Medulla oblongata (tissue), 1 donor: Measurements from ENCODE around the gene RASAL2.
A peak's percentile ranks its signal among the peaks of the same experiment; 100 is the strongest.
"Not testable (repeated sequence)": the region's sequence is repeated elsewhere in the genome, so short reads cannot be mapped to it uniquely, and the experiment has no call there.

Experiments used
- DNase-seq: peaks from one replicate; pipeline ENCODE4 v3.0.0-alpha.2; 2015; ENCODE audit errors: extremely low spot score

The RASAL2 gene

GRCh38 chr1:178342745-178343144 is 248.8 kb downstream of the RASAL2 start:
- DNase-seq = no peak

- DNase-seq = peak; percentile 84
These were observed 250.7 kb downstream of the RASAL2 start for GRCh38 chr1:178344513-178345091.

DNA sequence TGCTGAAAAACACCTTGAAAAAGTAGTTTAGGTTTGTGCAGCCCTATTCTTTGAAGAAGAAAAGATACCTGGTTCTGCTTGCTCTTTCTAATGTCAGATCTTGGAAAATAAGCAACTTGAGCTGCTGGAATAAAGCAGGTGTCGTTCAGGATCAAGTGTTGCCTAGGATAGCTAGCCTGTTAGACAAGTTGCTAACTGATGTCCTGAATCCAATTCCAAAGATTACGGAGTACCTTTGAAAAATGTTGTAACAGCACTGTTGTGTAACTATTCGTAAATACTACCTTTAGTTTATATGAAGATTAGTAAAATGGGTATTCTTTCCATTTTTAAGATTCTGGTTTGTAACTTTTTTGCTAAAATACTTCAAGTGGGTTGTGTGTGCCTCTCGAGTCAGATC is 251.3 kb downstream of the RASAL2 start:
- no peak for DNase-seq

DNA sequence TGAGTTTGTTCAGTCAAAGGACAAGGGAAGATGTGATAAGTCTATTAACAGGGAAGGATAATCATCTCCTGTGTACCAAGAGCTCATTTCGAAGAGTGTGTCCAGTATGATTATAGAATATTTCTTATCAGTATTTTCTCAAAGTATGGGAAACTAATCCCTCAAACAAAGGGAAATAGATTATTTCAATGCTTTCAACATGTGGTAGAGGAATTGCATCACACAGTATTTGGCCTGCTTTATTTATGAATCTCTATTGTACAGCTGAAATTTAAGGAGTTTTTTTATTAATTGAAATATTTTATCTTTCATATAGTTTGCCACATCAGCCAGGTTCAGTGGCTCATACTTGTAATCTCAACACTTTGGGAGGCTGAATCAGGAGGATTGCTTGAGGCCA is 251.9 kb downstream of the RASAL2 start:
- no peak for DNase-seq

DNA sequence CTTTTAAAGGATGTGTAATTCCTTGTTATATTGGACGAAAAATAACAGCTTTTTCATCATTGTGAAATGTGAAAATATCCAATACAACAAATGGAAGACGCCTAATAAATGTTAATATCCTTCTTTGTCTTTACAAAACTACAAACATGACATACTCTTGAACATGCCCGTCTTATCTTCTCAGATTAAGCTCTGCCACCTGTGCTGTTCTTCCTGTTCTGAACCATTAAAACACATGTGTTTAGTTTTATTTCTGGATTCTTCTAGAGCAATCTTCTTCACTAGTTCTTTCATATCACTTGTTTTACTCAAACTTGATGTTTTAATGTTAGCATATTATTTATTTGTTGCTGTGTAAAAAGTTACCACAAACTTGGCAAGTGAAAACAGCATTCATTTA is 255.9 kb downstream of the RASAL2 start:
- no peak for DNase-seq

GRCh38 chr1:178351911-178352310 is 258.0 kb downstream of the RASAL2 start:
- DNase-seq = not testable (repeated sequence)

GRCh38 chr1:178352790-178353416 is 259.0 kb downstream of the RASAL2 start:
- no peak for DNase-seq

GRCh38 chr1:178353524-178353923 is 259.6 kb downstream of the RASAL2 start:
- no peak for DNase-seq

DNA sequence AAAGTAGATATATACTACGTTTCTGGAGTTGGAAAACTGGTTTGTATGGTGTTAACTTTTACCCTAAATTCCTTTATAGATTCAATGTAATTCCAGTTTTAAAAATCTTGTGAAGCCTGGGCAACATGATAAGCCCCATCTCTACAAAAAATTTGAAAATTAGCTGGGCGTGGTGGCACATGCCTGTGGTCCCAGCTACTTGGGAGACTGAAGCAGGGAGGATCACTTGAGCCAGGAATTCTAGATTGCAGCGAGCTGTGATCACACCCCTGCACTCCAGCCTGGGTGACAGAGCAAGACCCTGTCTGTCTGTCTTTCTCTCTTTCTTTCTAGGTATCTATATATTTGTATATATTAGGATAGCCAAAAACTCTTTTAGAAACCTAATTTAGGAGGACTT is 260.9 kb downstream of the RASAL2 start:
- DNase-seq = no peak

DNA sequence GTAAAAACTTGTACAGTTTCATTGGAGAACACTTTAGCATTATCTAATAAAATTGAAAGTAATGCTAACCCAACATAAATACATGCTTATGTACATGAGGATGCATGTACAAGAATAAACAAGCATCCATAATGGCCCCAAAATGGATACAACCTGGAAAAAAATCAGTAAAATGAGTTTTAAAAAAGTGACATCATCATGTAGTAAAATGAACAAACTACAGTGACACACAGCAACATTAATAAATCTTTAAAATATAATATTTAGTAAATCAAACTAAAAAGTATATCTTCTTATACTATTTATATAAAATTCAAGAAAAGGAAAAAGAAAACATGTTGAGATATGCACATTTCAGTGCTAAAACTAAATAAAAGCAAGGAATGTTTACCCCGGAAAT is 262.4 kb downstream of the RASAL2 start:
- no peak for DNase-seq

GRCh38 chr1:178358456-178358855 is 264.6 kb downstream of the RASAL2 start:
- no peak for DNase-seq

DNA sequence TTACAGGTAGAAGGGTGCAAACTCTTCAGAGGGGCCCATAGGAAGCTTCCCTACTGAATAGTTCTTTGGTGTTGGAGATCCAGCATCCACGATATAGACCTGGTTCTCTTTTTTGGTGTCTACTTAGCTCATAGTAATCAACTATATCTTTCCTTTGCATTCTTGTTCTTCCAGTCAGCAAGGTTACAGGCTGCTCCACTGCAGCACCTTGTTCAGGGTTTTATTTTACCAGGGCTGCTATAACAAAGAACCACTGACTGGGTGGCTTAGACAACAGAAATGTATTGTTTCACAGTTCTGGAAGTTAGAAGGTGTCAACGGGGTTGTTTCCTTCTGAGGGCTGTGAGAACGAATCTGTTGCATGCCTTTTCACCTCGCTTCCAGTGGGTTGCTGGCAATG is 266.5 kb downstream of the RASAL2 start:
- no peak for DNase-seq

GRCh38 chr1:178361847-178362246 is 267.9 kb downstream of the RASAL2 start:
- DNase-seq = no peak

- DNase-seq = no peak
These were observed 268.8 kb downstream of the RASAL2 start for GRCh38 chr1:178362747-178363146.

DNA sequence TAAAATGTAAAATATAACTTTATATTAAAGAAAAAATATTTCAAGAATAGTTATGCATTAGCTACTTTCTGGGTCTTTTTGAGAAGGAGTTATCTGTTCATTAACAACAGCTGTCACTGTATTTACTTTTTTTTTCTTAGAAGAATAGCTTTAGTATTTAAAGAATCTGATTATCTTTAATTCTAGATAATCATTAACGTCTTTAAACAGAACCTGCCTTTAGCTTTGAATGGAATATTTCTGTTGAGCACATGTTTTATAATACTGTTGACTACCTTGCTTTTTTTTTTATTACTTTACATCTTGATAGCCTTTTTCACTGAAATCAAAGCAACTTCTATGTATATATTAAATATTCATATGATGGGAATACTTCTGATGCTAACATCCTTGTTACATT is 270.9 kb downstream of the RASAL2 start:
- DNase-seq = no peak

DNA sequence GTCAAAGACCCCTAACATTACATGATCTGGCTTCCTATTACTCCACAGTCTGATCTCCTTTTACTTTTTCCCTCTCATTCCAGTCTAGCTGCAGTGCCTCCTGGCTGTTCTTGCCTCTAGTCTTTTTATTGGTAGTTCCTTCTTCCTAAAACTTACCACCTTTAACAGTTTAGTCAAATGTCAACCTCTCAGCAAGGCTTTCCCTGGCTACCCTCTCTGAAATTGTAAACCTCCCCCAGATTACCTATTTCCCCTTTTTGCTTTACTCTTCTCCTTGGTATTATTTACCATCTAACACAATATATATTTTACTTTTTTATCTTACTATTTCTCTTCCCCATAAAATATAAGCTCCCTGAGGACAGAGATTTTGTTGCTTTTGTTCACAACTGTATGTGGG is 273.2 kb downstream of the RASAL2 start:
- DNase-seq = no peak

GRCh38 chr1:178368208-178368607 is 274.3 kb downstream of the RASAL2 start:
- no peak for DNase-seq

DNA sequence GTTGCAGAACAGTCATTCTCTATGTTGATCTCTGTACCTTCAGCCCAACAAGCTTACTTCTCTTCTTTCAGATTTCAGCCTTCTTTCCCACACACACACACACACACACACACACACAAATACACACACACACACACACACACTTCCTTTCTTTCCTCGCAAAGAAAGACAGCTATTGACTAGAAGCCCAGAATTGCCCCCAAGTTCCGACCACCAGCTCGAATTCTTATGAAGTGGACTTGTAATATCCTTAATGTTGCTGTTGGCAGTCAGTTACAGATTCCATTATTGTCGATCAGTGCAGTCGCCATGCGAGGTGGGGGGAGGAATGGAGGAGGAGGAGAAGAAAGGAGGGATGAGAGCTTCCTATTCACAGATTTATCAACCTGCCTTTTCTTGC is 277.3 kb downstream of the RASAL2 start:
- DNase-seq = peak; percentile 38

- peak; percentile 16 for DNase-seq
These were observed 278.1 kb downstream of the RASAL2 start for GRCh38 chr1:178371933-178372388.

DNA sequence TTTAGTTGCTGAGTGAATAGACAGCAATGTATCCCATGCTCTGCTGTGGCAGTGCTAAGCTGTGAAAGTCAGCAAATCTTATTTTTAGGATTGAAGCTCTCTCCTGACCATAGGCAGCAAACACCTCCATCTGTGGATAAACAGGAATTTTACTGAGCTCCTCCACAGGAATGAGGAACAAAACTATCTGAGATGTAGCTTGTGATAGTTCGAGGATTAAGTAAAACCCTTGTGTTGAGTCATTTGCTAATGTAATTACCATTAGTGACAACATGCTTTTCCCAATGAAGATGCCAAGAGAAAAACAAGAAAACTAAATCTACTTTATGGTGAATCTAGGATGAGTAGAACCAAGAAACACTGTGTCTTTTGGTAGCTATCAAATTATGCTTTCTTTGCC is 280.1 kb downstream of the RASAL2 start:
- DNase-seq = no peak

- DNase-seq = no peak
These were observed 282.1 kb downstream of the RASAL2 start for GRCh38 chr1:178376008-178376407.

GRCh38 chr1:178379807-178380206 is 285.9 kb downstream of the RASAL2 start:
- DNase-seq = no peak

DNA sequence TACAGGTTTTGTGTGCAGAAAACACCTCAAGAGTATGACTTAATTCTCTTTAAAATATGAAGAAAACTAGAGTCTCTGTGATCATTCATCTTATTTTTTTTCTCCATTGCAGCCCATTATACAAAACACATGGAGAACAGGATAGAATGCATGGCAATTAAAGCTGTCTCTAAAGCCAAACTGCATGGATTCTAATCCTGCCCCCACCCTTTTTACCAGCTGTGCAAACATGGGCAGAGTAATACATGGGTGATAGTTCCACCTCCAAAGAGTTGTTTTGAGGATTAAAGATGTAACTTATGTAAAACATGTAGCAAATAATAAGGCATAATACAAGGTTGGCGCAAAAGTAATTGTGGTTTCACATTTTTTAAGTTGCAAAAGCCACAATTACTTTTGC is 288.5 kb downstream of the RASAL2 start:
- no peak for DNase-seq

DNA sequence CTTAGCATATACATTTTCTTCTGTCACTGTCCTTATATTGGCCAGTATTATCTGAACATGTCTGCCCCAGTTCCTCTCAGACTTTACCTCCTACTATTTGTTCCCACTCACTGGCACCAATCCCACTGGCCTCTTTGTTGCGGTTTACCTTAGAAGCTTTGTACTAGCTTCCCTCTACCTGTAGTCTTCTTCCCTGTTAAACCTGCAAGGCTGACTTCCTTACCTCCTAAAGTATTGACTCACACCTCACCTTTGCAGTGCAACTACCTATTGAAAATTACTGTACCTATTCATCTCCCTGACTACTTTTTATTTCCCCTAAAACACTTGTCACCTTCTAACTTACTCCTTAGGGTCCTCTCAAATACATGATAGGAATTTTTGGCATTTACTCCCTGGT is 291.8 kb downstream of the RASAL2 start:
- DNase-seq = no peak
